WI38 (cell line): Measurements from ENCODE around the gene ELL3.

ENCODE experiments used
- H3K4me3 ChIP-seq: 2 replicates; pipeline ENCODE4 v1.5.1; 2011; ENCODE audit warnings: low read depth, mild to moderate bottlenecking, control low read depth, low read length
- TF ChIP-seq, protein P1 (sequence below): IDR thresholded peaks from 2 replicates; pipeline ENCODE4 v1.5.1; 2012; ENCODE audit warnings: low read depth, mild to moderate bottlenecking, control low read depth, low read length

The ELL3 gene

GRCh38 chr15:43723151-43723550 is 53.6 kb downstream of the ELL3 start:
- no peak overlapping the region for H3K4me3 ChIP-seq
- TF ChIP-seq, protein P1, sequence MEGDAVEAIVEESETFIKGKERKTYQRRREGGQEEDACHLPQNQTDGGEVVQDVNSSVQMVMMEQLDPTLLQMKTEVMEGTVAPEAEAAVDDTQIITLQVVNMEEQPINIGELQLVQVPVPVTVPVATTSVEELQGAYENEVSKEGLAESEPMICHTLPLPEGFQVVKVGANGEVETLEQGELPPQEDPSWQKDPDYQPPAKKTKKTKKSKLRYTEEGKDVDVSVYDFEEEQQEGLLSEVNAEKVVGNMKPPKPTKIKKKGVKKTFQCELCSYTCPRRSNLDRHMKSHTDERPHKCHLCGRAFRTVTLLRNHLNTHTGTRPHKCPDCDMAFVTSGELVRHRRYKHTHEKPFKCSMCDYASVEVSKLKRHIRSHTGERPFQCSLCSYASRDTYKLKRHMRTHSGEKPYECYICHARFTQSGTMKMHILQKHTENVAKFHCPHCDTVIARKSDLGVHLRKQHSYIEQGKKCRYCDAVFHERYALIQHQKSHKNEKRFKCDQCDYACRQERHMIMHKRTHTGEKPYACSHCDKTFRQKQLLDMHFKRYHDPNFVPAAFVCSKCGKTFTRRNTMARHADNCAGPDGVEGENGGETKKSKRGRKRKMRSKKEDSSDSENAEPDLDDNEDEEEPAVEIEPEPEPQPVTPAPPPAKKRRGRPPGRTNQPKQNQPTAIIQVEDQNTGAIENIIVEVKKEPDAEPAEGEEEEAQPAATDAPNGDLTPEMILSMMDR: no peak
